NCI-H526 treated with DMSO at 0.1 percent for 48 hours (cell line): Measurements from ENCODE around the gene TSNAXIP1.

ENCODE experiments used
- DNase-seq: peaks from one replicate; lab custom pipeline; 2025; lab: John Stamatoyannopoulos, UW

The TSNAXIP1 gene

DNA sequence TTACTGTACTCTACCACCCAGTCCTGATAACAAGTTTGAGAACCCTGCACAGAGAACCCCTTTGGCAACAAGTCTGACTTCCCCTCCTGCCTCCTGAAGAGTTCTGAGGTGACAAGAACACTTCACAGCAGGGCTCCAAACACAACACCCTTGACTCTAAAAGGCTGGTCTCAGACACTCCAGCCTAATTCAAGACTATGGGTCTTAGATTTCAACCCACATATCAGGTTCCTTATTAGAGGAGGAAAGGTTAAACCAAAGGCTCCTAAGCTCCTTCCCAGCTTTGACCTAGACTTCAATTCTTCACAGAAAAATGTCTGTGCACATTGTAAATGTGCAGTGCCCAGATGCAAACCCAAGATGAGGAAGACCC, 23.4 kb upstream of the TSNAXIP1 start:
- DNase-seq: no peak

- DNase-seq: no peak
Observed at GRCh38 chr16:67786491-67786890, 20.2 kb upstream of the TSNAXIP1 start.

DNA sequence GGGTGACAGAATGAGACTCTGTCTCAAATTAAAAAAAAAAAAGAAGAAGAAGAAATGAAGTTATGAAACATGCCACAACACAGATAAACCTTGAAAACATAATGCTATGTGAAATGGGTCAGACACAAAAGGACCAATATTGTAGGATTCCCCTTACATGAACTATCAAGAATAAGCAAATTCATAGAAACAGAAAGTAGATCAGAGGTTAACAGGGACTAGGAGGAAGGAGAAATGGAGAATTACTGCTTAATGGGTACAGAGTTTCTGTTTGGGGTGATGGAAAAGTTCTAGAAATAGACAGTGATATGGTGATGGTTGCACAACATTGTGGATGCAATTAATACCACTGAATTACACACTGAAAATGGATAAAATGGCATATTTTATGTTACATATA, 16.6 kb upstream of the TSNAXIP1 start:
- no peak for DNase-seq

- no peak for DNase-seq
Observed at GRCh38 chr16:67796099-67796718, 10.5 kb upstream of the TSNAXIP1 start.

GRCh38 chr16:67800338-67800926, 6.3 kb upstream of the TSNAXIP1 start:
- no peak for DNase-seq

DNA sequence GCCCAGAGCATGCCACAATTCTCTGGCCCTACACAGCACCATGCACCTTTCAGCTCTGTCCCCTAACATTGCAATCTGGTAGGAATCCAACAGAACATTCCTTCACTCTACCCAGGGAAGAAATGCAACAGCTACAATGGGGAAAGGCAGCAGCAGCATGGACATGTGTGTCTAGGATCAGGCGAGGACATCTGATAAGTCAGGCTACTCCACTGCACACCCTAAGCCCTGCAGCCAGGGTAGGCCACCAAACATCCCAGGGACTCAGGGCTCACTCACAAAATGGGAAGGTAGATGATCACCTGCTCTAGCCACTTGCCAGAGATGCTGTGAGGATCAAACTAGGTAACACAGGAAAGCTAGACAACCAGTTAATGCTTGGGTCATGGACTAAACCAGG, 5.4 kb upstream of the TSNAXIP1 start:
- no peak for DNase-seq

- DNase-seq: no peak
Observed at GRCh38 chr16:67801883-67802282, 4.8 kb upstream of the TSNAXIP1 start.

DNA sequence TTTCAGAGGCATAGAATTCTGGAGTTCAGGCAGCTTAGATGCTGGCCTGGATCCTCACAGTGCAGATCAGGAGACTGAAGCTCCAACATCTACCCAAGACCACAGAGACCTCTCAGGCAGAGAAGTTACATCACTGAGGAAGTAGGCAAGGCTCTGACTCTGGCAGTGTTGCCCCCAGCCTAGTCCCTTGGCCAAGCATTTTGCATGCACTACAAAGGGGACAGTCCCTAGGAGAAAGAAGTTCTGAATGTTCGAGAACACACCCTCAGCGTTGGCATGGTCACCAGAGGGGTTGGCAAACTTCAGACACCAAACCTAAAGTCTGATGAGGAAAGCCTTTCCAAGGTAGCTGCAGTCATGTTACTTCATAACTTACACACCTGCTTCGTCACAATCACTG, 2.8 kb upstream of the TSNAXIP1 start:
- DNase-seq: no peak

GRCh38 chr16:67804853-67805542, 1.7 kb upstream of the TSNAXIP1 start:
- DNase-seq: no peak

GRCh38 chr16:67805718-67806427, 816 bp upstream of the TSNAXIP1 start:
- DNase-seq: no peak

DNA sequence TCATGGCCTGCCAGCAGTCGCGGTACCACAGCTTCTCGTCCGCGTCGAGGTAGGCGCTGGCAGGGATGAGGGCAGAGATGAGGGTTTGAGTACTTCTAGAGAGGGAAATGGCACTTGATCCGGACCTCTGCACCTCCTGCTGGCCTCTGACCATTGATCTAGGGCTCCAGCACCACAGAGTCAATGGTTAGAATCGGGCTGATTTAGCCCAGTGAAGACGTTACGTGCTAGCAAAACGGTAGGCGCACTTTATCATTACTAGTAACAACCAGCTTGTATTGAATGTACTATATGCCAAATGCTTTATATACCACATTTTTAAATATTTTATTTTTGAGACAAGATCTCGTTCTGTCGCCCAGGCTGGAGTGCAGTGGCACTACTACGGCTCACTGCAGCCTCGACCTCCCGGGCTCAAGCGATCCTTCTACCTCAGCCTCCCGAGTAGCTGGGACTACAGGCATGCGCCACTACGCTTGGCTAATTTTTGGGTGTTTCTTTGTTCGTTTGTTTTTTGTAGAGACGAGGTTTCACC, 526 bp downstream of the TSNAXIP1 start:
- DNase-seq: no peak

GRCh38 chr16:67811899-67812298, 5.2 kb downstream of the TSNAXIP1 start:
- no peak for DNase-seq

DNA sequence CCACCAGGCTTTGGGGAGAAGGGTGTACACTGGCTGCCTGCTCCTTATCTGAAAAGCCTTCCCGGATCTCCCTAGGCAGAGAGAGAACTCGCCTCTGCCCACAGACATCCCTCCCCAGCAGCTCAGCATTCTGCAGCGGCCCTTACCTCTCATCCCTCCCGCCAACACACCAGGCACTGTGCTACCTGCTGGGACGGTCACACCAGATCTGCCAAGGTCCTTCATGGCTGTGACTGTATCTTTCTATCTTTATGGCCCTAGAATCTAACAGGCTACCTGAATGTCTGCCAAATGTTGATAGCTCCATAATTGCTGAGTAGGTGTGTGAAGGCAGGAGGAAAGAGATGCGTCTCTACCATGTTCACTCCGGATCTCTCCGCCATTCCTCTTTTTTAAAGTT, 7.9 kb downstream of the TSNAXIP1 start:
- no peak for DNase-seq

DNA sequence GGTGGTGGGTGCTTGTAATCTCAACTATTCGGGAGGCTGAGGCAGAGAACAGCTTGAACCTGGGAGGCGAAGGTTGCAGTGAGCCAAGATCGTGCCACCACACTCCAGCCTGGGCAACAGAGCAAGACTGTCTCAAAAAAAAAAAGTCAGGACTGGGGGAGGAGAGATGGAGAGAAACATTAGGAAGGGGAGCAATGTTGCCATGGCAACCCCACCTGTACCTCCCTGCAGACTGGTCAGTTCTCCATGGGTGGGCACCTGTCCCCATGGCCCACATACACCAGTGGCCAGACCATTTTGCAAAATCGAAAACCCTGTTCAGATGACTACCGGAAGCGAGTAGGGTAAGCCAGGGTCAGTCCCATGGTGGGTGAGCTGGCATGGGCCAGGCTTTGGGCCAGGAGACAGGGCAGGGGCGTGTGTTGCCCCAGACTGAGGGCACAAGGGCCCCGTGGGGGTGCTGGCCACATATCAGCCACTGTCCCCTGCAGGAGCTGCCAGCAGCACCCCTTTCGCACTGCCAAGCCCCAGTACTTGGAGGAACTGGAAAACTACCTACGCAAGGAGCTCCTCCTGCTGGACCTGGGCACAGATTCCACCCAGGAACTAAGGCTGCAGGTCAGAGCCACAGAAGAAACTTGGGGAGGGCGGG, 14.0 kb downstream of the TSNAXIP1 start:
- no peak for DNase-seq

DNA sequence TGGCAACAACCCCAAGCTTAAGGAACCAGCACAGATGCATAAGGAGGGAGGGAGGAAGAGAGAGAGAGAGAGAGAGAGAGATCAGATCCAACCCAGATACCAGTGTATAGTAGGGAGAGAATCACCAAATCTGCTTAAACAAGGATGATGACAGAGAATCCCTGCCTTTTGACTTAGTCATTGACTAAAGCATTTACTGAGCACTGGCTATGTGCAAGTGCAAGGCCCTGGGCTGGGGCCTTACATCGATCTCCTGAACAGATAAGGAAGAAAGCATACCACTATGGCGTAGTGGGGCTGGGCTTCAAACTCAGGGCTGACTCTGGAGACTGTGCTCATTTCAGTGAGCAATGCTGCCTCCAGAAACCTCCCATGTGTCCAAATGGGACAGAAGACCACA, 15.8 kb downstream of the TSNAXIP1 start:
- DNase-seq: no peak

GRCh38 chr16:67825119-67825518, 18.4 kb downstream of the TSNAXIP1 start:
- DNase-seq: no peak

DNA sequence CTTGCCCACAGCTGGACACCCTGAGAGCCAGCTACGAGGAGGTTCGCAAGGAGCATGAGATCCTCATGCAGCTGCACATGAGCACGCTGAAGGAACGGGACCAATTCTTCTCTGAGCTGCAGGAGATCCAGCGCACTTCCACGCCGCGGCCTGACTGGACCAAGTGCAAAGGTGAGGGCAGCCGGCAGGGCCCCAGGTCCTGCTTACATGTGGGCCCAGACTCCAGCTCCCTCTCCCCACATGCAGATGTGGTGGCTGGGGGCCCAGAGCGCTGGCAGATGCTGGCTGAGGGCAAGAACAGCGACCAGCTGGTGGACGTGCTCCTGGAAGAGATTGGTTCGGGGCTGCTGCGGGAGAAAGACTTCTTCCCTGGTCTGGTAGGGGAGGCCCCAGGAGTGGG, 19.2 kb downstream of the TSNAXIP1 start:
- no peak for DNase-seq

DNA sequence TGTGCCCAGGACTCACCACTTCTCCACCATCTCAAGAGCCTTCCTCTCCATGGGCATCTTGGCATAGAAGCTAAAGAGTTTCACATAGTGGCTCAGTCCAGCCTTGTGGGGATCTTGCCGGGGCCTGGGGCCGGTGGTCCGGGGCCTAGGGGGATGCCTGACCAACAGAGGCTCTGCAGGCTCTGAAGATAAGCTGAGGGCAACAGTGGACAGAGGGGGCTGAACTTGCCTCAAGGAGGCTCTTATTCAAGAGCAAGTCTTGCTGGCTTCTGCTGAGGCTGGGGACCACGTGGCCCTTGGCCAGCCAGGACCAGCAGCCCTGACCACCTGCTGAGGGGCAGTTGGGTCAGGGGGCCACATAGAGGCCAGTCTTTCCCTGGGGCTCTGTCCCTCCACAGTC, 22.0 kb downstream of the TSNAXIP1 start:
- DNase-seq: no peak

DNA sequence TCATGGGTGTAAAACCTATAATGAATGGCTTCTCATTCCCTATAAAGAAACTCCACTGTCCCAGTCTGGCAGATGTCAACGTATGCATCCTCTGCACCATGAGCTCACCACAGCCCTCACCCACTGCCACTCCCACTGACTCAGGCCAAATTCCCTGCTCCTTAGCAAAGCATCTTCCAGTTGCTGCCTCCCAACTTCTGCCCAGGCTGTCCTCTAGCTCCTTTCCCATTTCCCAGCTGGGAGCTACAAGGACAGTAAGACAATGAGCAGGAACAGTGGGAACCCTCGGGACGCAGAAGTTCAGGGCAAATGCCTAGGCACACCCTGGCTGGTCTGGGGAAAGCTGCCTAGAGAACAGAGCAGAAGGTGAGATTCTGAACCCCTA, 26.3 kb downstream of the TSNAXIP1 start:
- DNase-seq: no peak

DNA sequence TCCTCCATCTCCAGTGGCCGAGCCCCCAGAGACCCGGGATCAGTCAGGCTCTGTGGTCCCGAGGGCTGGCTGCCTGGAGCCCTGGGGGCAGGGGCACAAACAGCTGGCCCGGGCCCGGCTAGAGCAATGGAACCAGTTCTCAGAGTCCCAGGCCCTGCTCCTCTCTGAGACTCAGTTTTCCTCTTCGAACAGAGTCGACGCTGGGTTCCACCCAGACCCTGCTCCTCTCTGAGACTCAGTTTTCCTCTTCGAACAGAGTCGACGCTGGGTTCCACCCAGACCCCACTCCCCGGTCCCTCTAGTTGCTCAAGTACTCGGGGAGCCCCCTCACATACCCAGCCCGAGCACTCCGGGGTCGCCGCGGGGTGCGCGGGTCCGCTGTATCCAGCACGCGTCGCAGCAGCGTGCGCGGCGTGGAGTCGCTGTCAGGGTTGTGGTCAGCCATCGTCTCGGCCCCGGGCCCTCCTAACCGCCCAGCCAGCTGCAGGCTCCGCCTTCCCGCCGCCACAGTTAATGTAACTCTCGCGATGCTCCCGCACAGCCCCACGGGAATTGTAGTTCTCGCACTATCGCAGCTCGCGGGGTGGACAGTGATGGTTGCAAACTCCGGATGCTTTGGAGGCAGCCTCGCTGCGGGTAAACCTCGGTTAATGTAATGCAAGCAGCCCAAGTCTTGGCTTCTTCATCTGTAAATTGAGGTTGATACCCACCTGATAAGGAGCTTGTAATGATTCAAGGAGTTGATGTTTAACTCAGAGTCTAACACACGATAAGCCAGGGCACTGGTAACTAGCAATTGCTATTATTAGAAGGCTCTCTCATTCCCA, 26.9 kb downstream of the TSNAXIP1 start:
- peak; percentile 63 for DNase-seq

- DNase-seq: no peak
Observed at GRCh38 chr16:67834242-67834614, 27.5 kb downstream of the TSNAXIP1 start.
